ENCODE data around the gene RHEX.
"Not testable (repeated sequence)": the region's sequence is repeated elsewhere in the genome, so short reads cannot be mapped to it uniquely, and the experiment has no call there.

The RHEX gene, protein sequence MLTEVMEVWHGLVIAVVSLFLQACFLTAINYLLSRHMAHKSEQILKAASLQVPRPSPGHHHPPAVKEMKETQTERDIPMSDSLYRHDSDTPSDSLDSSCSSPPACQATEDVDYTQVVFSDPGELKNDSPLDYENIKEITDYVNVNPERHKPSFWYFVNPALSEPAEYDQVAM

DNA sequence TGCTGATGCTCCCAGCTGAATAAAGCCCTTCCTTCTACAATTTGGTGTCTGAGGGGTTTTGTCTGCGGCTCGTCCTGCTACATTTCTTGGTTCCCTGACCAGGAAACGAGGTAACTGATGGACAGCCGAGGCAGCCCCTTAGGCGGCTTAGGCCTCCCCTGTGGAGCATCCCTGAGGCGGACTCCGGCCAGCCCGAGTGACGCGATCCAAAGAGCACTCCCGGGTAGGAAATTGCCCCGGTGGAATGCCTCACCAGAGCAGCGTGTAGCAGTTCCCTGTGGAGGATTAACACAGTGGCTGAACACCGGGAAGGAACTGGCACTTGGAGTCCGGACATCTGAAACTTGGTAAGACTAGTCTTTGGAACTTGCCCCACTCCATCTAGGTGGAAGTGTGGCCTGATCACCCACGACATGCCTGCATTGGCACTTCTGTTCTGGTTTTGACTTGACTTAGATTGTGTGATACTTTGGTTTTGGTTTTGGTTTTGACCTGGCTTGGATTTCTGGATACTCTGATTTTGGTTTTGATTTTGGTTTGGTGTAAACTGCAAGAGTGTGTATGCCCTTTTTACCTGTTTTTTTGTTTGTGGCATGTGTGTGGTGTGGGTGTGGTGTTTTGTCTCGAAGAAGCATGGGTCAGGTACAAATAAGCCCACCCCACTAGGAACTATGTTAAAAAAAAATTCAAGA, at the start of gene RHEX:
RHEX (plus strand) TSS at position 255 of the 692 bp plus-strand sequence. CDS start 44,656 bp downstream, outside the sequence.
- DNase-seq (ENCODE audit: low read depth); H3K4me3 ChIP-seq (ENCODE audit: low read depth, low read length): not testable (repeated sequence)

- H3K4me3 ChIP-seq (ENCODE audit: low read depth, low read length): no peak overlapping the region
- DNase-seq (ENCODE audit: low read depth): no peak
- TF ChIP-seq, protein P1, sequence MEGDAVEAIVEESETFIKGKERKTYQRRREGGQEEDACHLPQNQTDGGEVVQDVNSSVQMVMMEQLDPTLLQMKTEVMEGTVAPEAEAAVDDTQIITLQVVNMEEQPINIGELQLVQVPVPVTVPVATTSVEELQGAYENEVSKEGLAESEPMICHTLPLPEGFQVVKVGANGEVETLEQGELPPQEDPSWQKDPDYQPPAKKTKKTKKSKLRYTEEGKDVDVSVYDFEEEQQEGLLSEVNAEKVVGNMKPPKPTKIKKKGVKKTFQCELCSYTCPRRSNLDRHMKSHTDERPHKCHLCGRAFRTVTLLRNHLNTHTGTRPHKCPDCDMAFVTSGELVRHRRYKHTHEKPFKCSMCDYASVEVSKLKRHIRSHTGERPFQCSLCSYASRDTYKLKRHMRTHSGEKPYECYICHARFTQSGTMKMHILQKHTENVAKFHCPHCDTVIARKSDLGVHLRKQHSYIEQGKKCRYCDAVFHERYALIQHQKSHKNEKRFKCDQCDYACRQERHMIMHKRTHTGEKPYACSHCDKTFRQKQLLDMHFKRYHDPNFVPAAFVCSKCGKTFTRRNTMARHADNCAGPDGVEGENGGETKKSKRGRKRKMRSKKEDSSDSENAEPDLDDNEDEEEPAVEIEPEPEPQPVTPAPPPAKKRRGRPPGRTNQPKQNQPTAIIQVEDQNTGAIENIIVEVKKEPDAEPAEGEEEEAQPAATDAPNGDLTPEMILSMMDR (IDR thresholded peaks at IDR 0.05; ENCODE audit: control insufficient read depth, extremely low read depth, insufficient read depth): no peak
Observed at GRCh38 chr1:206003854-206004800, 48.8 kb upstream of the RHEX start.

- DNase-seq (ENCODE audit: low read depth): no peak
- TF ChIP-seq, protein P1 (IDR thresholded peaks at IDR 0.05; ENCODE audit: control insufficient read depth, extremely low read depth, insufficient read depth): no peak
- H3K4me3 ChIP-seq (ENCODE audit: low read depth, low read length): no peak overlapping the region
Observed at GRCh38 chr1:206004826-206005225, 48.1 kb upstream of the RHEX start.

DNA sequence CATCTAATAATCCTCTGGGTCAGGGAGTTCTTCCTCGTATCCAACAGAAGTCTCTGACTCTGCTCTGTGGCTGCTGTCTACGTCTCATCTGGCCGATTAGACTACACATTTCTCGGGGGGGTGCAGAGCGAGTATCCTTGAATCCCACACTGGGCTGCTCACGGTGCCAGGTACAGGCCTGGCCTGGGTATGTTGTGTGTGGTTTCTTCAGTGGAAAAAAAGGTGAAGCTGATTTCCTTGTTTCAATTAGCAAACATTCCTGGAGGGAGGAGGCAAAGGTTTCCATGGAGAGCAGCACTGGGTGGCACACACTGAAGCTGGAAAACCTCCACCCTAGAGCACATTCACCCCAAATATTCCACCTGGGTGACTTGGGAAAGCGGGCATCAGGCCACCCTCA, 47.7 kb upstream of the RHEX start:
- no peak overlapping the region for H3K4me3 ChIP-seq (ENCODE audit: low read depth, low read length)
- TF ChIP-seq, protein P1 (IDR thresholded peaks at IDR 0.05; ENCODE audit: control insufficient read depth, extremely low read depth, insufficient read depth): no peak
- no peak for DNase-seq (ENCODE audit: low read depth)

- H3K4me3 ChIP-seq (ENCODE audit: low read depth, low read length): no peak overlapping the region
- DNase-seq (ENCODE audit: low read depth): no peak
- TF ChIP-seq, protein P1 (IDR thresholded peaks at IDR 0.05; ENCODE audit: control insufficient read depth, extremely low read depth, insufficient read depth): no peak
Observed at GRCh38 chr1:206005778-206006180, 47.2 kb upstream of the RHEX start.

- TF ChIP-seq, protein P1 (IDR thresholded peaks at IDR 0.05; ENCODE audit: control insufficient read depth, extremely low read depth, insufficient read depth): no peak
- no peak overlapping the region for H3K4me3 ChIP-seq (ENCODE audit: low read depth, low read length)
- no peak for DNase-seq (ENCODE audit: low read depth)
Observed at GRCh38 chr1:206006946-206007345, 46.0 kb upstream of the RHEX start.

GRCh38 chr1:206010060-206010459, 42.9 kb upstream of the RHEX start:
- TF ChIP-seq, protein P1 (IDR thresholded peaks at IDR 0.05; ENCODE audit: control insufficient read depth, extremely low read depth, insufficient read depth): no peak
- no peak overlapping the region for H3K4me3 ChIP-seq (ENCODE audit: low read depth, low read length)
- DNase-seq (ENCODE audit: low read depth): no peak
